ENCODE results near the gene ARHGAP4.

ARHGAP4 gene

GRCh38 chrX:153882086-153882498, 44.0 kb downstream of the ARHGAP4 start:
- Histone ChIP-seq H3K9me3 (ENCODE audit: control insufficient read depth, low read length) (no peaks in the 10 kb centered on the region), H3K4me1 (ENCODE audit: control insufficient read depth, insufficient read depth, low read length) (no peaks in the 10 kb centered on the region), H3K9ac (ENCODE audit: low read length) (no peak overlapping the region), H3K4me3 (ENCODE audit: low read length) (no peak overlapping the region), H3K36me3 (ENCODE audit: control insufficient read depth, insufficient read depth, low read length, severe bottlenecking) (no peaks in the 10 kb centered on the region), H3K27me3 (replicated peaks; ENCODE audit: control insufficient read depth, insufficient read depth, low read length) (peaks cover 82% of the 10 kb centered on the region)
- no peak for DNase-seq (ENCODE audit: low read depth)

- Histone ChIP-seq H3K4me3 (ENCODE audit: low read length) (no peak overlapping the region), H3K27me3 (replicated peaks; ENCODE audit: control insufficient read depth, insufficient read depth, low read length) (peaks cover 77% of the 10 kb centered on the region), H3K9ac (ENCODE audit: low read length) (no peak overlapping the region), H3K9me3 (ENCODE audit: control insufficient read depth, low read length) (no peaks in the 10 kb centered on the region), H3K4me1 (ENCODE audit: control insufficient read depth, insufficient read depth, low read length) (no peaks in the 10 kb centered on the region), H3K36me3 (ENCODE audit: control insufficient read depth, insufficient read depth, low read length, severe bottlenecking) (no peaks in the 10 kb centered on the region)
- DNase-seq (ENCODE audit: low read depth) = no peak
Observed at GRCh38 chrX:153881281-153881680, 44.8 kb downstream of the ARHGAP4 start.

GRCh38 chrX:153880440-153880815, 45.6 kb downstream of the ARHGAP4 start:
- no peak for DNase-seq (ENCODE audit: low read depth)
- H3K4me3 ChIP-seq (ENCODE audit: low read length) = no peak overlapping the region
- no peaks in the 10 kb centered on the region for H3K9me3 ChIP-seq (ENCODE audit: control insufficient read depth, low read length)
- H3K27me3 ChIP-seq (replicated peaks; ENCODE audit: control insufficient read depth, insufficient read depth, low read length) = peaks cover 80% of the 10 kb centered on the region
- H3K36me3 ChIP-seq (ENCODE audit: control insufficient read depth, insufficient read depth, low read length, severe bottlenecking) = no peaks in the 10 kb centered on the region
- no peaks in the 10 kb centered on the region for H3K4me1 ChIP-seq (ENCODE audit: control insufficient read depth, insufficient read depth, low read length)
- H3K9ac ChIP-seq (ENCODE audit: low read length) = no peak overlapping the region

DNA sequence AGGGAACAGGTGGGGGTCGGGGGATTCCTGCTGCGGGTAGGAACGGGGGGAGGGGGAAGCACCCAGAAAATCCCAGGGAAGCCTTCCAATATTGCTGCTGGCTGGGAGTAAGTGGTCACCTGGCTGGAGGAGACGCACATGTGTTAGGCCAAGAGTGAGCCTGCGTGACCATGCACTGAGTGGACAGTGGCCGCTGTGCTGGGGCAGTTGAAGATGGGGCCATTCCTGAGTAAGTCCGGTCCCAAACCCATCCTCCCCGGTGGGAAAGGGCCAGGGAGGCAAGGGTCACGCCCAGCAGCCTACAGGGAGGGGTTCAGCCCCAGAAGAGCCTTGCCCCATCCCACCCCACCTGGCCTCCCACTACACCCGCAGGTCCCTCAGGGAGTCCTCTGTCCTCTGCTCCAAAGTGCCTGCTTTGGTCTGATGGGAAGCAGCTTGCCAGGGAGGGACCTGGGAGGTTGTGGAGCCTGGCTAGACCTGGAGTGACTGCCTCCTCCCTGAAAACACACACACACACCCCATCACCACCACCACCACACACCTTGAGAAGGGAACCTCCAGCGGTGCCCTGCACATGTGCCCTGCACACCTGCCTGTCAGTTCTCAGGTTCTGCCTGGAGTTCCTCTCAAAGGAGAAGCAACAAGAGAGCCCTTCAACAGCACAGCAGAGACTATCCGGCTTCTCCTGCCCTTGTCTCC, 46.2 kb downstream of the ARHGAP4 start:
- Histone ChIP-seq H3K4me3 (ENCODE audit: low read length) (no peak overlapping the region), H3K36me3 (ENCODE audit: control insufficient read depth, insufficient read depth, low read length, severe bottlenecking) (no peaks in the 10 kb centered on the region), H3K9me3 (ENCODE audit: control insufficient read depth, low read length) (no peaks in the 10 kb centered on the region), H3K9ac (ENCODE audit: low read length) (no peak overlapping the region), H3K4me1 (ENCODE audit: control insufficient read depth, insufficient read depth, low read length) (no peaks in the 10 kb centered on the region), H3K27me3 (replicated peaks; ENCODE audit: control insufficient read depth, insufficient read depth, low read length) (peaks cover 75% of the 10 kb centered on the region)
- DNase-seq (ENCODE audit: low read depth) = no peak

DNA sequence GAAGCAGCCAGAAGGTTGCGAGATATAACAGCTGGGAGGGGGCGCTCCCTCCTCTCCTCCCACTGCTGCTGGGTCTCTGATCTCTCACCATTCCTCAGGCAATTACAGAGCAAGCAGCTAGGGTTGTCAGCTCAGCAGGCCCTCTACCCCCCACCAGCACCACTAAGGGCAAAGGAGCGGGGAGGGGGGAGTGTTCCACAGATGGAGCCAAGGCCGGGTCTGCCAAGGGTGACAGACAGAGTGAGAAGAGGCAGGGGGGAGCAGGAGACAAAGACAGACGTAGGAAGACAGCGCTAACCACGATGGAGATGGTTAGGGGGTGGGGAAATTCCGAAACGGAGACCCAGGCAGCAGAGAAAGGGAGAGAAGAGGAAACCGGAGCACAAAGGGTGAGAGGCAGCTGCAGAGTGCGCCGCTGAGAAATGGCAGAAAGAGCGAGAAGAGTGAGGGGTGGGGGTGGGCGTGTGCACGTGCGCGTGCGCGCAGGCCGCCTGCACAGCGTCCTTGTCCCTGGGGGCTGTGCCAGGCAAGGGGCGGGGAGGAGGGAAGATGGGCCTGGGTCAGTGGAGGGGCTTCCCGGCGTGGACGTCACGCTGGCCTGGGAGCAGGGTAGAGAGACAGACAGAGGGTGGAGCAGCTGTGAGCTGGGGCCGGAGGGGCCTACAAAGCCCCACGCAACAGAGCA, 47.0 kb downstream of the ARHGAP4 start:
- Histone ChIP-seq H3K9ac (ENCODE audit: low read length) (no peak overlapping the region), H3K4me3 (ENCODE audit: low read length) (no peak overlapping the region), H3K36me3 (ENCODE audit: control insufficient read depth, insufficient read depth, low read length, severe bottlenecking) (no peaks in the 10 kb centered on the region), H3K9me3 (ENCODE audit: control insufficient read depth, low read length) (no peaks in the 10 kb centered on the region), H3K4me1 (ENCODE audit: control insufficient read depth, insufficient read depth, low read length) (no peaks in the 10 kb centered on the region), H3K27me3 (replicated peaks; ENCODE audit: control insufficient read depth, insufficient read depth, low read length) (peaks cover 74% of the 10 kb centered on the region)
- DNase-seq (ENCODE audit: low read depth) = no peak

DNA sequence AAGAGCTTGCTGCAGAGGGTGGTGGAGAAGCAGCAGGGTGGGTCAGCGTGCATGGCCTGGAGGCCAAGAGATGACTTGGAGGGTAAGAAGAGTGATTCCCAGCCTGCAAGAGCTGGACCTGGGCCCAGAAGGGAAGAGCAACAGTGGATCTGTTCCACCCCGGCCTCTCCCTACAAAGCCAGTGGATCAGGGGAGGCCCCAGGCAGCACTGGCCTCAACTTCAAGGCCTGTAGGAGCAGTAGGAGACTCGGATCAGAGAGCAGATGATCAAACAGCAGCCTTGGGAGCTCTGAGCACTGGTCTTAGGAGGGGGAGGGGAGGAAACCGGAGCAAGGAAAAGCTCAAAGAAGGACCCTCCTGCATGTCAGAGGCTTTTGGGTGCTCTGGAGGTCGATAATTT, 47.7 kb downstream of the ARHGAP4 start:
- no peak for DNase-seq (ENCODE audit: low read depth)
- no peak overlapping the region for H3K4me3 ChIP-seq (ENCODE audit: low read length)
- H3K36me3 ChIP-seq (ENCODE audit: control insufficient read depth, insufficient read depth, low read length, severe bottlenecking) = no peaks in the 10 kb centered on the region
- peaks cover 70% of the 10 kb centered on the region for H3K27me3 ChIP-seq (replicated peaks; ENCODE audit: control insufficient read depth, insufficient read depth, low read length)
- H3K9ac ChIP-seq (ENCODE audit: low read length) = no peak overlapping the region
- H3K4me1 ChIP-seq (ENCODE audit: control insufficient read depth, insufficient read depth, low read length) = no peaks in the 10 kb centered on the region
- no peaks in the 10 kb centered on the region for H3K9me3 ChIP-seq (ENCODE audit: control insufficient read depth, low read length)

GRCh38 chrX:153877571-153878261, 48.3 kb downstream of the ARHGAP4 start:
- Histone ChIP-seq H3K9me3 (ENCODE audit: control insufficient read depth, low read length) (no peaks in the 10 kb centered on the region), H3K27me3 (replicated peaks; ENCODE audit: control insufficient read depth, insufficient read depth, low read length) (peaks cover 64% of the 10 kb centered on the region), H3K4me3 (ENCODE audit: low read length) (no peak overlapping the region), H3K36me3 (ENCODE audit: control insufficient read depth, insufficient read depth, low read length, severe bottlenecking) (no peaks in the 10 kb centered on the region), H3K4me1 (ENCODE audit: control insufficient read depth, insufficient read depth, low read length) (no peaks in the 10 kb centered on the region), H3K9ac (ENCODE audit: low read length) (no peak overlapping the region)
- no peak for DNase-seq (ENCODE audit: low read depth)

- Histone ChIP-seq H3K4me1 (ENCODE audit: control insufficient read depth, insufficient read depth, low read length) (no peaks in the 10 kb centered on the region), H3K36me3 (ENCODE audit: control insufficient read depth, insufficient read depth, low read length, severe bottlenecking) (no peaks in the 10 kb centered on the region), H3K9me3 (ENCODE audit: control insufficient read depth, low read length) (no peaks in the 10 kb centered on the region), H3K27me3 (replicated peaks; ENCODE audit: control insufficient read depth, insufficient read depth, low read length) (peaks cover 63% of the 10 kb centered on the region), H3K4me3 (ENCODE audit: low read length) (no peak overlapping the region), H3K9ac (ENCODE audit: low read length) (no peak overlapping the region)
- DNase-seq (ENCODE audit: low read depth) = no peak
Observed at GRCh38 chrX:153876112-153876491, 50.0 kb downstream of the ARHGAP4 start.

- H3K9ac ChIP-seq (ENCODE audit: low read length) = no peak overlapping the region
- peaks cover 62% of the 10 kb centered on the region for H3K27me3 ChIP-seq (replicated peaks; ENCODE audit: control insufficient read depth, insufficient read depth, low read length)
- peak; percentile 49 for DNase-seq (ENCODE audit: low read depth)
- H3K4me1 ChIP-seq (ENCODE audit: control insufficient read depth, insufficient read depth, low read length) = no peaks in the 10 kb centered on the region
- H3K36me3 ChIP-seq (ENCODE audit: control insufficient read depth, insufficient read depth, low read length, severe bottlenecking) = no peaks in the 10 kb centered on the region
- no peaks in the 10 kb centered on the region for H3K9me3 ChIP-seq (ENCODE audit: control insufficient read depth, low read length)
- no peak overlapping the region for H3K4me3 ChIP-seq (ENCODE audit: low read length)
Observed at GRCh38 chrX:153875391-153876111, 50.5 kb downstream of the ARHGAP4 start.

GRCh38 chrX:153874366-153875125, 51.5 kb downstream of the ARHGAP4 start:
- Histone ChIP-seq H3K36me3 (ENCODE audit: control insufficient read depth, insufficient read depth, low read length, severe bottlenecking) (no peaks in the 10 kb centered on the region), H3K9ac (ENCODE audit: low read length) (no peak overlapping the region), H3K27me3 (replicated peaks; ENCODE audit: control insufficient read depth, insufficient read depth, low read length) (peaks cover 56% of the 10 kb centered on the region), H3K9me3 (ENCODE audit: control insufficient read depth, low read length) (no peaks in the 10 kb centered on the region), H3K4me3 (ENCODE audit: low read length) (no peak overlapping the region), H3K4me1 (ENCODE audit: control insufficient read depth, insufficient read depth, low read length) (no peaks in the 10 kb centered on the region)
- no peak for DNase-seq (ENCODE audit: low read depth)

GRCh38 chrX:153874085-153874365, 52.0 kb downstream of the ARHGAP4 start:
- Histone ChIP-seq H3K9ac (ENCODE audit: low read length) (no peak overlapping the region), H3K9me3 (ENCODE audit: control insufficient read depth, low read length) (no peaks in the 10 kb centered on the region), H3K4me1 (ENCODE audit: control insufficient read depth, insufficient read depth, low read length) (no peaks in the 10 kb centered on the region), H3K27me3 (replicated peaks; ENCODE audit: control insufficient read depth, insufficient read depth, low read length) (peaks cover 53% of the 10 kb centered on the region), H3K36me3 (ENCODE audit: control insufficient read depth, insufficient read depth, low read length, severe bottlenecking) (no peaks in the 10 kb centered on the region), H3K4me3 (ENCODE audit: low read length) (no peak overlapping the region)
- no peak for DNase-seq (ENCODE audit: low read depth)
